COR-L47 (cell line): ENCODE data around the gene AANAT.

Experiments
- DNase-seq: peaks from one replicate; lab custom pipeline; 2025; lab: John Stamatoyannopoulos, UW

The AANAT gene

DNA sequence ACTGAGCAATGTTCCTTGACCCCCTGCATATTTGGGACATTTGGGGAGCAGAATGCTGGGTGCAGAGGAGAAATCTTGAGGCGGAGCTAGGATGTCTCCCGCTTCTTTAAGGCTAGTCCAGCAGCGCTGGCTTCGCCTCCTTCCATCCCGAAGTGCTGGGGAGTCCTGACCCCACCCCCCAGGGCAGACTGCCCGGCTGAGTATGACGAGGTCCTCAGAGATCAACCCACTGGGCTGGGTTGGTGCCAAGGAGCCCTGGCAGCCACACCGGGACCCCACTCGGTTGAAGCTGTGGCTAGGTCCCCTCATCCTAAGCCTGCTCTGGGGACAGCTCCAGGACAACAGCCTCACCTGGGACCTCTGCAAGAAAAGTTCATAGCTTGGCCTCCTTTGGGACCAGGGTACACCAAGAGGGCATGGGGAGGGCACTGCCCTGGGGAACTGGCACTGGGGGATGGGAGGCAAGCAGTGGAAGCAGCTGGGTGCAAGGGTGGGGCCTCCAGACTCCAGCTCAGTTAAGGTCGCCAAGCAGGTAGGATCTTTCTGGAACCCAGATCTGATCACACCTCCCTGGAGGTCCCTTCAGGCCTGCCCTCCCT, 22.8 kb downstream of the AANAT start:
- no peak for DNase-seq

DNA sequence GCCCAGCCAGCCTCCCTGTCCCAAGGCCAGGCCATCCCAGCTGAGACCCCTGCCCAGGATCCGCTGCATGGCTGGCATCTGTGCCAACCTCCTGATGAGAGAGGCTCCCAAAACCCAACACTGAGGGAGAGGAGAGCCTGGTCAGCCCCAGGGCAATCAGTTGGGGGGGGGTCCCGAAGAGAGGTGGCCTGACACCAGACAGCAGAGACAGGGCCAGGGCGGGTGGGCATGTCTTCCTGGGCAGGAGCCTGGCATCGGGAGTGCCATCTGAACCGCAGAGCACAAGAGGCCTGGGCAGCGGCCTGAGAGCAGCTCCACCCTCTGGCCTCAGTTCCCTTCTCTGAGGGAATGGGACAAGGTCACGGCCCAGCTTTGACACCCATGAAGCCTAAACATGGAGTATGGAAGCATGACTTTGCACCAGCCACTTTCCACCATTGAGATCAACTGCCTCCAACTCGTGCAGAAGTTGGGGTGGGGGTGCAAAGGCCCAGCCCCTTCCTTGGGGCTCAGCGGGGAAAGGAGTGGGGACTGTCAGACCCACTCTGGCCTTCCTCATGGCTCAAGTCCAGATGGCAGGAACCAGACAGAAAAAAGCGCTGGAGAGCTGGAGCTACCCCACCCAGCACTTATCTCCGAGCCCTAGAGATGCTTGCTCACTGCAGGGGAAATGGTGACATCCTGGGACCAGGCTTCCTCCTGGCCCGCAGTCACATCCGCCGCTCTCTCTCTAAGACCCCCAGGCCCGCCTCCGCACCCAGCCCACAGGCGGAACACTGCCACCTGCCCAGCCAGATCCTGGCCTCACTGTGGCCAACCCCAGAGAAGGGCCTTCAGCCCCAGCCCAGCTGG, 24.1 kb downstream of the AANAT start:
- DNase-seq: no peak

DNA sequence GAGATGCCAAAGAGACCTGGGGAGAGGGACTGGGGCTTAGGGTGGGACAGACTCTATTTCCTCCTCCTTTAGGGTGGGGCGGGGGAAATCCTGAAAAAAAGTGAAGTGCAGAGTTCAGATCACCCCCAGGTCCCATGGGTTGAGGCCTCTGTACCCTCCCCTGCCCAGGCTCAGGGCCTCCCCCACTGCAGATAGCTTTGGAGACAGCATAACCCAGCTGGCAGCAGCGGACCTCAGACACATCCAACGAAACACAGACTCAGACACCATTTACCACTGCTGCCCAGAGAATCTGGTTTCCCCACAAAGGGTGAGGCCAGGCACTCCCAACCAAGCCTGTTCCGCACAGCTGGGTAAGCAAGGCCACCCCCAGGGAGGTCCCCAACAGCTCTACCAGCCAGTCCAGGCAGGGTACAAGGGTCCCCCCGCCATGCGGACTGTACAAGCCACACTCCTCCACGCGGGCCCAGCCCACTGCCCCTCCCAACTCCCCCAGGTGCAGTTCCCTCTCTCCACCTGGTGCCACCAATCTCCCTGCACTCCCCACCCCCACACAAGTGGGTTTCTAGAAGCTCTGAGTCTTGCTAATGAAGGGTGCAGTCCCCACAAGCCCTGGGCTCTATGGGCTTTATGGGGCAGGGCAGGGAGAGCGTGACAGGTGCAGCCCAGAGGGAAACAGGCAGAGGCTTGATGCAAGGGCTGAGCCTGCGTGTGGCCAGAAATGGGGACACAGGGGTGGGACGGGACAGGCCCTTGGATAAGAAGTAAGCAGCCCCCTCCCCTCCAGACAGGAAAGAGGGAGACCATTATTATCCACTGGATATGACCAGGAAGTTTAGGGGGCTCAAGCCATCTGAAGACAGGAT, 25.0 kb downstream of the AANAT start:
- DNase-seq: no peak

DNA sequence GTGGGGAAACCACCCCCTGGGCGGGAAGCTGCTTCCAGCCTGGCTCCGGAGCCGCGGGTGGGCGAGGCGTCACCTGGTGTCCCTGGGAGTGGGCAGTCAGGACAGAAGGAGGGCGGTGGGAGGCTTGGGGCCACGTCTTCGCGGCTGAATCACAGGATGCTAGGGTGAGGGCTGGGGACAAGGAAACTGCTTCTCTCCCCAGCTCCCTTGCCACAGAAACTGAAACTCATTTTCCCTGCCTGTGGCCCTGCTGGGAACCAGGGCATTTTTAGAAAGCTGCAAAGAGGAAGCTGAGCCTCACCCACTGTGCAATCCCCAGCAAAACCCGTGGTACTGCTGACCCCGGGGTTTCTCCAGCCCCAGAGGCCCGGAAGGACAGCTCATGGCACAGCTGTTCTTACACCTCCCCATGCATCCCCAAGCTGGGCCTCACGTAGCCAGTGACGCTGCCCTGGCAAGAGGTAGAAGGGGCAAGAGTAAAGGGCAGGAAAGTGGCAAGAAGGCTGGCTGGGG, 25.6 kb downstream of the AANAT start:
- peak; percentile 58 for DNase-seq

DNA sequence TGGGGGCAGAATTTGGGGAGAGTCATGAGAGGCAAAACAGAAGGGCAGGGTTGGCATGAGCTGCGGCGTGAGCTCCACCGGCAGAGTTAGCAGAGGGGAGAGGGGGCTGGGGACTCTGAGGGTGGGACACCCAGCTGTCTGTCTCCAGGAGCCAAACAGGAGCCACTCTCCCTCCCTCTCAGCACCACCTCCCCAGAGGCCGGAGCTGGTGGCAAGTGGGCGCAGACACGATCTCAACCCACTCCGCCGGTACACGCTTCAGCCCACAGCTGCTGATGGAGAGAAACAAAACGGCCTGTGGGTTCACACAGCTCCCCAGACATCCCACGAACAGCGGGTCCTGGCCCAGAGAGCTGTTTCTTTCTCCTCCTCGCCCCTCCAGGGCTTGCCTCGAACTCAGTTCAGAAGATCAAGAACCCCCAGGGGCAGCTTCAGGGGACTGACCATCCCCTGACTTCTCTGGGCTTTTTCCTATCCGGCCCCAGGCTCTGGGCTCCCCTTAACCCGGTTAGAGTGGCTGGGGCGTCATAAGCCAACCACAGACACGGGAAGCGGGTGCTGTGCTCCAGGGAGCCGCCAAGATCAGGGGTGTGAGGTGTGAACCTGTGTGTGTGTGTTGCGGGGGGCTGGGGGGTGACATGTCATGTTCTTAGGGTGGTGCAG, 26.2 kb downstream of the AANAT start:
- DNase-seq: no peak

DNA sequence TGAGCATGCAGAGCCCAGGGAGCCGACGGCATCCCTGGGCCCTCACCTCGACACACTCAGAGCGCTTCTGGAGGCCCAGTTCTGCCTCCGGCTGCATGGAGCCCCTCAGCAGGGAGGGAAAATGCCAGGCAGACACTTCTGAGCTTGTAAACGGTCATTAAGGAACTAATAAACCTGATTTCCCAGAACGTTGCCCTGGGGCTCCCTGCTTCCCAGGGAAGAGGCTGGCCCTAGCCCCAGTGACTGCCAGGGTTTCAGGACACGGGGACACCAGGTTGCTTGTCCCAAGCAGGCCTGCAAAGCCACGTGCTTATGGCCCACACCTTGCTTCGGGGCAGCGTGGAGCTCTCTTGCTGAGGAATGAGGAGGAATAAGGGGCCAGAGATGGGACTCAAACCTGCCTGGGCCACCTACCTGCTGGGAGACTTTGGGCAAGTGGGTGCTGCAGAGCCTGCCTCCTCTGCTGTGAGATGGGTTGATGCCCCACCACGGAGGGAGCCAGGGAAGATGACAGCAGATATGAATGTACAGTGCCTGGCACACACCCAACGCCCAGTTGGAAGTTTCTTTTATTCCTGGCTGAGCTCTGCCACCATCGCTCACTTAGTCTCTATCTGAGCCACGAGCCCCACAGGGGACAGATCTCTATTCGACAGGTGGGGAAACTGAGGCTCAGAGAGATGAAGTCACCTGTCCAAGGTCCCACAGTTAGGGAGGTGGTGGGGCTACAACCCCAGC, 28.4 kb downstream of the AANAT start:
- no peak for DNase-seq

DNA sequence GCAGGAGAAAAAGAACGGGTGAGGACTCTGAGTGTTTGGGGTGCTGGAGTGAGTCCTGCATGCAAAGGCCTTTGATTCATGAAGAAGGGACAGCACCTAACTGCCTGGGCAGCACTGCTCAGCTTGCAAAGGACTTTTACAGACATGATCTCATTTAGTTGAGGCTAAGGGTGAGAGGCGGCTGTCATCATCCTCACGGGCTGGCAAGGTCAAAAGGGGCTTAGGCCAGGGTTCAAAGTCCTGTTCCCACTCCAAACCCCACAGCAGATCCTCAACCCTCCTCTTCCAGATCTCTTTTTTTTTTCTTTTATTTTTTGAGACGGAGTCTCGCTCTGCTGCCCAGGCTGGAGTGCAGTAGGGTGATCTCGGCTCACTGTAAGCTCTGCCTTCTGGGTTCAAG, 29.1 kb downstream of the AANAT start:
- no peak for DNase-seq

DNA sequence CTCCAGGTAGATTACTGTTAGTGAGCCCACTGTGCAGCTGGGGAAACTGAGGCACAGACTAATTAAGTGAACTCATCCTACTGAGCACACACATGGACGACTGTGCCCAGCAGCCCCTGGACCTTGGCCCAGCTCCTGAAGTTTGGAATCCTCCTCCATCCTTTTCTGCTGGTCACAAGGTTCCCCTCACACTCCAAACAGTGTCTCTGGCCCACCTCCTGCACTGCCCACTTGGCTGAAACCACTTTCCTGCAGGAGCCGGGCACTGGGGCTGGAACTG, 30.2 kb downstream of the AANAT start:
- no peak for DNase-seq

DNA sequence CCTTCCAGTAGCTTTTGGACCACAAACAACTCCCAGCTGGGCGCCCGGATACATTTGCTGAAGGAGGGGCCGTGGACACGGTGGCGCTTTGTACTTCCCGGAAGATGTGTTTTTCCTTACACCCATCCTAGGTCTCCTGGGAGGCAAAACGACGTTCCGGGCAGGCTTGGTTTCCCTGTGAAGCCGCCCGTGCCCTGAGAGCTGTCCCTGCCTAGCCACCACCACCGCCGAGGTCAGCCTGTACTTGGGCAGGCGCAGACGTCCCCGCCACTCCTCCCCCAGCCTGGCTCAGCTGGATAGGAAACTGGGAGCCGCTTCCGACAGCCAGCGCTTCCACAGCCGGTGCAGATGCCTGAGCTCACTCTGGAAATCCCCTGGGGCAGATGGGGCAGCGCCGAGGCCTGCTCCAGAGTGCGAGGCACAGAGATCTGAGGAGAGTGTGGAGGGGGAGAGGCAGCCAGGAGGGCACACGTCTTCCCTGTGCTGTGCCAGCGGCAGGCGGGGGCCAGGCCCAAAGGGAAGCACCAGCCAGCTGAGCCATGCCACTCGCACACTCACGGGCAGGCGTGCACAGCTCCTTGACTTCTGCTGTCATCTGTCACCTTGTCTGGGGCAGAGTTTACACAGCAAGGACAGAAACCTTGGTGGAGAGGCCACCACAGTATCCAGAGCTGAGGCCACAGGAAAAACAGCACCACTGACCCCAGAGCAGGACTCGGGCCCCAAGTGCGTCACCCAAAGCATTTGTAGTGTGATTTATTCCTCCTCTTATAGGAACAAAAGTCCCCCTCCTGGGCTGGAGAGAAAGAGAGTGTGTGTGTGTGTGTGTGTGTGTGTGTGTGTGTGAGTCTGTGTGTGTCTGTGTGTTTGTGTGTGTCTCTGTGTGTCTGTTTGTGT, 30.8 kb downstream of the AANAT start:
- no peak for DNase-seq

DNA sequence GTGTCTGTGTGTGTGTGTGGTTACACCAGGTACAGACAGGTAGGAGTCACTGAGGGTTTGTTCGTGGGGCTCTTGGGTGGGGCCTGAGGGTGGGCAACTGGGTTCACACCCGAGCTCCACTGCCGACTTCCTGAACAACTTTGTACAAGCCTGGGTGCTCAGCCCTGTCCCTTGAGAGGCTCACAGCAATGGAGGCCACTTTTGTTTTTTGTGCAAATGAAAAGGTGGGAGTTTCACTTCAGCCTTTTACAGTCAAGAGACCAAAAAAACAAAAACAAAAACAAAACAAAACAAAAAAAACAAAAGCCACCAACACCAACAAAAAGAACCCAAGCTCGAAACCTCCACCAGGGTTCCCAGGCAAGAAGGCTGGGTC, 31.5 kb downstream of the AANAT start:
- DNase-seq: no peak

DNA sequence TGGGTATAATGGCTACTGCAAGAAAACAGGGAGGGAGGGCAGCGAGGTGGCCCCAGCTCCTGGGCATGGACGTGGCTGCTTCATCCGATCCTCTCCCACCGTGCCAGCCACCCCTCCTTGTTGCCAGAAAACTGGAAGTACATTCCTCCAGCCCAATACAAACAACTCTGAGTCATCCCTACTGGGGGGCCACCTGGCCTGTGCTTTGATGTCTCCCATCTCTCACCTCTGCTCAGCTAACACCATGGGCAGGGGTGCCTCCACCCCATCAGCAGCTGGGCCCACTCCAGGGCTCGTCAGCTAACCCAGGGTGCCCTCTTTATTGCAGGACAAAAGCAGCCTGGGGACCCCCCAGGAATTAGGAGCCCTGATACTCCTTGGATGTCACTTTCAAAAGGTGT, 31.9 kb downstream of the AANAT start:
- no peak for DNase-seq

DNA sequence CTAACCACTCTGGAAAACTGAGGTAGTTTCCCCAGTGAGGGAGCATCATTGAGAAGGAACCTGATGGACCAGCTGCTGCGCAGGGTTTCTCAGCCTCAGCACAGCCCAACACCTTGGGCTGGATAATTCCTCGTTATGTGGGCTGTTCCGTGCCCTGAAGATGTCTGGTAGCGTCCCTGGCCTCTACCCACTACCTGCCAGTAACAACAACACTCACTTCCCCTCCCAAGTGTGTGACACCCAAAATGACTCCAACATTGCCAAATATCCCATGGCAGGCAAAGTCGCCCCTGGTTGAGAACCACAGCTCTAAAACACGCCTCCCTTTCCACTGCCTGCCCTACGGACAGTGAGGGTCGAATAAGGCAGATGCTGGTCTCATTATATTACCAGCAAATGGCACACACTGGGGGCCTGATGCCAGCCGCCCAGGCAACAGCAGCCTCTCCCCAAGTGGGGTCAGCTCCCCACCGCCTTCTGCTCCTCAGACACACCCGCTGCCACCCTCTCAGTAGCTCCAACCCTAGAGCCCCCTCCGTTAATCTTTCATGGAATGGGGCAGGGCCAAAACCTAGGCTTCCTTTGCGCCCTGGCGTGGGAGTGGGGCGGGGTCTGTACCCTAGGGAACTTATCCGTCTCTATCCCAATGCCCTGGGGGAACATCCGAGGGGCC, 32.8 kb downstream of the AANAT start:
- DNase-seq: no peak

DNA sequence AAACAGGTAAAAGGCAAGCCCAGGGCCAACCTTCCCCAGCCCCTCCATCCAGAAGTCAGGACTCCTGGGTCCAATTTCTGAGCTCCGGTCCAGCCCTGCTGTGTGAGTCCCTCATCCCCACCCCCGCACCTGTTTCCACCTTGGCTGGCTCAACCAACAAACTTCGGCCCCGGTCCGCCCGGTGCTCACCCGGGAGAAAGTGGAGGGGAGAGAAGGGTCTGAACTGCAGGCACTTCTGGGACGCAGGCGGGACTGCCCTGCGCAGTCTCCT, 33.3 kb downstream of the AANAT start:
- no peak for DNase-seq

DNA sequence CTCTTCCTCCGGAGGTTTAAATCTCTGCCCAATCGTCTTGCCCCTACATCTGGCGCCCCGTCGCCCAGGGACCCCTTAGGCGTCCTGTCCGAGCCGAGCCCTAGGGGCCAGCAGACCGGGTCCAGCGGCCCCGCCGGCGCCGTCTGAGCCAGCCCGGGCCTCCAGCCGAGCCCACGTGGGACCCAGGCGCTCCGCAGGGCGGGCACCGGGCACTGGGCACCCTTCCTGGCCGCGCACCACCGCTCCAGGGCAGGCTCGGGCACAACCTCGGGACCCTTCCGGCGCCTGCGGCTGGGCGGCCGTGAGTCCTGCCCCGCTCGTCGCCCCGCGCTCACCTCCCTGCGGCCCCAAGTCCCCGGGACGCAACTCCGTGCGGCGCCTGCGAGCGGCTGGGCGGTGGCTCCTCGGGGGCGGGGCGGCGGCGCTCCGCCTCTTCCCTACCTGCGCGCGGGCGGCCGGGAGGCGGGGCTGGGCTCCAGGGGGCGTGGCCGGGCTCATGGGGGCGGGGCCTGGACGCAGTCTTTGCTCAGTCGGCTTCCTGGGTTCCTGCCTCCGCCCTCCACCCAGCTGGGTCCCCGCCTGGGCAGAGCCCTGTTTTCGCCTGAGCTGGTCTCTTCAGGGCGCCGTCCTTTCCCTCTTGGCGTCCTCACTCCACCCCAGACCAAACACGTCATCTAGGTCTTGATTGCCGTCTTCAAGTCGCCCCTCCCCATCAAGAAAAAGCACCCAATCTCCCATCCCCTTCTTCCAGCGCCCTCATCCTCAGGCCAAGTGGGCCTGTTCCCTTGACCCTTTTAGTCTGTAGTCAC, 33.8 kb downstream of the AANAT start, which contains the start of gene RHBDF2:
TSS of gene RHBDF2 (minus strand) at position 406 of the 809 bp plus-strand sequence. CDS start 19,899 bp downstream, outside the sequence.
- peak; percentile 69 for DNase-seq

DNA sequence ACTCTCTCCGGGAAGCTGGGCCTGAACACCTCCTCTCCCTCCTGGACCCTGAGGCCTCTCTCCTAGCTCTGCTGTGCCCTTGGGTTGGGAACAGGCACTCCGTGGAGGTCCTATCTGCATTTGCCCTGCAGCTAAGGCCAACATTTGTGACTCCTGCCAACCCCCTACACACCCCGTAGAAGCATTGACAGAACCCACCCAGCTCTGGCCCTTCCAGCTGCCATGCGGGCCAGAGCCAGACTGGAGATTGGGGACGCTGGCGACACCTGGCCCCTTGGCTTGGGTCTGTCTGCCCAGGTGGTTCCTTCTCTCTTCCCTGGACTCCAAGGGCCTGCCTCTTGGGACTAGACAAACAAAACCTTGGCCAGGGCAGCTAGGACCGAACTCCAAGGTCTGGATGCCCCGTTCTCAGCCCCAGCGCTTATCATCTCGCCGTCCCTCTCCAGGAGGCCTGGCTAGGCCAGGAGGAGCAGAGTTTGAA, 34.5 kb downstream of the AANAT start:
- DNase-seq: no peak

DNA sequence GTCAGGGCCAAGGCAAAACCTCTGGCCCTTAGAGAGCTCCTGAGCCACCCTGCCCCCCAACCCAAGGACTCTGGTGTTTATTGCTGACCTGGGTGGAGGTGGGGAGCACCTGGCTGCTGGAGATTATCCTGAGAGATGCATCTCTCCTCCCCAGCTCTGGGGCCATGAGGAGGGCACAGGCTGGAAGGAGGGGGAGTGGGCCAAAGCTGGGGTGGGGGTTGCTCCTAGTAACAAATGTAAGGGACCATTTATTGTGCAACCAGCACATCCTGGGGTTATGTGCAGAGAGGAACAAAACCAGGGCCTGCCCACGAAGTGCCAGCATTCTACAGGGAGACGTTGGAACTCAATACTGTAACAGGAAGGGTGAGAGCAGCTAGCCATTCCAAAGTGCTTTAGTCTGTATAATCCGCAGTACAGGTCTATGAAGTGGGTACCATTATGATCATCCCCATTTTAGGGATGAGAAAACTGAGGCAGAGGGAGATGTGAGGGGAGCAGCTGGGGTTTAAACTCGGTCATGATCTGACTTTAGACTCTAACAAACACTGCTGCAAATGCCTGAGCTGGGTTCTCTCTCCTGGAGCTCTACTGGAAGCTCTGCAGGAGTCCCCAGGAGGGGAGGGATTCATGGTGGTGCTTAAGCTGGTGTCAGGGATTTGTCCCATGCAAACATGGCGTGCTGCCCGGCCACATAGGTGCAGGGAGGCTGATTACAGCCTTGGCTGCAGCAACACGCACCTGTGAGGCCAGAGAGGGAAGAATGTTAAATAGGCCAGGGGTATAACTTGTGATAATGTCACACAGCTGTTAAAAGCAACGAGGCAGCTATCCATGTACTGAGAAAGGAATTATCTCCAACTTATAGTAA, 35.2 kb downstream of the AANAT start:
- no peak for DNase-seq

DNA sequence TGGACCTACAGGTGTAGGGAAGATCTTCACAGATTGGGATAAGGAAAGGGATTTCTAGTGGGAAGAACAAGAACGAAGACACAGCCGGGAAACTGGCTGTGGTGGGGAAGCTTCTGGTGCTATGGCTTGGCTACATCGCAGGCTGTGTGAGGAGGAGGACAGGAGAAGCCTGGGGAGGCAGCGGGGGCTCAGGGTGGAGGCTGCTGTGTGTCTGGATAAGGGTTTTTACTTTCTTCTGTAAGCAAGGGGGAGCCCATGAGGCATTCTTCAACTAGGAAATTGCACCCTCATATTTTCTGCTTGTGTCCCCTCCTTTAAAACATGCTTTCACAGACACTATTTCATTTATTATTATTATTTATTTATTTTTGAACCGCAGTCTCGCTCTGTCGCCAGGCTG, 36.7 kb downstream of the AANAT start:
- no peak for DNase-seq
